ENCODE measurements around the gene EIF2B2. TPM values are rescaled to one million over a fixed set of nuclear protein-coding genes. Genes with fewer than 3 reads are reported as not detected.

Gene EIF2B2
- total RNA-seq, 2 experiments from 2014 or later, result 21.0 to 24.2 TPM

GRCh38 chr14:74954947-74955228 is 47.8 kb upstream of the EIF2B2 start:
- peaks cover 18% of the 10 kb centered on the region for H3K27me3 Mint-ChIP-seq
- no peak overlapping the region for H3K27ac ChIP-seq (ENCODE audit: low read depth in 1 of 2, low read length in 2 of 2)
- H3K36me3 ChIP-seq (ENCODE audit: insufficient read depth, low read length), result no peaks in the 10 kb centered on the region
- H3K9me3 ChIP-seq (ENCODE audit: control insufficient read depth in 1 of 2, insufficient read depth in 1 of 2, low read length in 2 of 2), result peaks cover 0 to 5% of the 10 kb centered on the region in 2 experiments
- TF ChIP-seq CTCF (IDR thresholded peaks at IDR 0.05), result no peak
- H3K4me1 Mint-ChIP-seq (ENCODE audit: low read depth), result no peaks in the 10 kb centered on the region
- no peaks in the 10 kb centered on the region for H3K9me3 Mint-ChIP-seq
- no peaks in the 10 kb centered on the region for H3K36me3 Mint-ChIP-seq (ENCODE audit: low read depth)
- no peak overlapping the region for H3K4me3 Mint-ChIP-seq
- ATAC-seq (ENCODE audit: poor library complexity) (peak; percentile 32), DNase-seq (no peak)
- peak overlapping the region; percentile 44 for H3K4me3 ChIP-seq (ENCODE audit: low read length)
- intact Hi-C loops (cut with DNase I, micrococcal nuclease), result no loop called here
- ChIA-PET CTCF (interaction anchor here (0.6 kb wide), 1 partner anchor 9 kb away, joined by 3 read pairs; no protein-coding TSS in a partner anchor), POLR2A (interaction anchor here (0.7 kb wide), 1 partner anchor 13 kb away, joined by 4 read pairs; no protein-coding TSS in a partner anchor)
- no peak overlapping the region for H3K27ac Mint-ChIP-seq
- peaks cover 15% of the 10 kb centered on the region for H3K4me1 ChIP-seq (ENCODE audit: insufficient read depth, low read length)
- peaks cover 8 to 21% of the 10 kb centered on the region in 2 experiments for H3K27me3 ChIP-seq (ENCODE audit: control insufficient read depth in 1 of 2, insufficient read depth in 2 of 2, low read length in 2 of 2)

GRCh38 chr14:74955229-74956026 is 47.3 kb upstream of the EIF2B2 start, which contains the start of gene PGF:
Gene PGF, minus strand, starts transcription at chr14:74955597. Its CDS starts 355 bp downstream, at chr14:74955242.
- H3K27ac ChIP-seq (ENCODE audit: low read depth in 1 of 2, low read length in 2 of 2), result no peak within 1 kb of the TSS
- Mint-ChIP-seq H3K27me3 (peaks cover 14% of the 10 kb centered on the region), H3K4me1 (ENCODE audit: low read depth) (no peaks in the 10 kb centered on the region), H3K36me3 (ENCODE audit: low read depth) (no peaks in the 10 kb centered on the region), H3K9me3 (no peaks in the 10 kb centered on the region), H3K27ac (no peak within 1 kb of the TSS), H3K4me3 (peak within 1 kb of the TSS; percentile 54)
- ATAC-seq (ENCODE audit: poor library complexity) (peak; percentile 61), DNase-seq (peak in 9 of 14 experiments; percentile 10 to 63 (median 29))
- H3K27me3 ChIP-seq (ENCODE audit: control insufficient read depth in 1 of 2, insufficient read depth in 2 of 2, low read length in 2 of 2), result peaks cover 8 to 21% of the 10 kb centered on the region in 2 experiments
- H3K9me3 ChIP-seq (ENCODE audit: control insufficient read depth in 1 of 2, insufficient read depth in 1 of 2, low read length in 2 of 2), result peaks cover 0 to 5% of the 10 kb centered on the region in 2 experiments
- POLR2A ChIA-PET, result interaction anchor here (0.7 kb wide), 1 partner anchor 13 kb away, joined by 4 read pairs; no protein-coding TSS in a partner anchor
- no peak for TF ChIP-seq CTCF (IDR thresholded peaks at IDR 0.05)
- H3K4me1 ChIP-seq (ENCODE audit: insufficient read depth, low read length), result peaks cover 15% of the 10 kb centered on the region
- intact Hi-C loops (cut with DNase I, micrococcal nuclease), result no loop called here
- H3K36me3 ChIP-seq (ENCODE audit: insufficient read depth, low read length), result no peaks in the 10 kb centered on the region
- H3K4me3 ChIP-seq (ENCODE audit: low read length), result peak within 1 kb of the TSS; percentile 44
- CTCF ChIA-PET, result interaction anchor here (0.6 kb wide), 1 partner anchor 9 kb away, joined by 3 read pairs; no protein-coding TSS in a partner anchor

- ChIA-PET POLR2A (no interaction called here), CTCF (no interaction called here)
- Histone ChIP-seq H3K9me3 (ENCODE audit: control insufficient read depth in 1 of 2, insufficient read depth in 1 of 2, low read length in 2 of 2) (peaks cover 0 to 5% of the 10 kb centered on the region in 2 experiments), H3K27me3 (ENCODE audit: control insufficient read depth in 1 of 2, insufficient read depth in 2 of 2, low read length in 2 of 2) (peaks cover 8 to 21% of the 10 kb centered on the region in 2 experiments), H3K4me1 (ENCODE audit: insufficient read depth, low read length) (peaks cover 15% of the 10 kb centered on the region), H3K36me3 (ENCODE audit: insufficient read depth, low read length) (no peaks in the 10 kb centered on the region), H3K27ac (ENCODE audit: low read depth in 1 of 2, low read length in 2 of 2) (no peak overlapping the region), H3K4me3 (ENCODE audit: low read length) (no peak overlapping the region)
- no peak for TF ChIP-seq CTCF (IDR thresholded peaks at IDR 0.05)
- Mint-ChIP-seq H3K4me1 (ENCODE audit: low read depth) (no peaks in the 10 kb centered on the region), H3K36me3 (ENCODE audit: low read depth) (no peaks in the 10 kb centered on the region), H3K9me3 (no peaks in the 10 kb centered on the region), H3K27ac (no peak overlapping the region), H3K27me3 (peaks cover 13% of the 10 kb centered on the region), H3K4me3 (peak overlapping the region; percentile 54)
- ATAC-seq (ENCODE audit: poor library complexity) (no peak), DNase-seq (no peak)
- intact Hi-C loops (cut with DNase I, micrococcal nuclease), result no loop called here
Measured at GRCh38 chr14:74956027-74956279, 46.8 kb upstream of the EIF2B2 start.
